ENCODE results near the gene TTC21A. TPM values are rescaled to one million over a fixed set of nuclear protein-coding genes. Genes with fewer than 3 reads are reported as not detected.

TTC21A gene
- total RNA-seq, 2 experiments from 2014 or later = 0.97 to 1.2 TPM

DNA sequence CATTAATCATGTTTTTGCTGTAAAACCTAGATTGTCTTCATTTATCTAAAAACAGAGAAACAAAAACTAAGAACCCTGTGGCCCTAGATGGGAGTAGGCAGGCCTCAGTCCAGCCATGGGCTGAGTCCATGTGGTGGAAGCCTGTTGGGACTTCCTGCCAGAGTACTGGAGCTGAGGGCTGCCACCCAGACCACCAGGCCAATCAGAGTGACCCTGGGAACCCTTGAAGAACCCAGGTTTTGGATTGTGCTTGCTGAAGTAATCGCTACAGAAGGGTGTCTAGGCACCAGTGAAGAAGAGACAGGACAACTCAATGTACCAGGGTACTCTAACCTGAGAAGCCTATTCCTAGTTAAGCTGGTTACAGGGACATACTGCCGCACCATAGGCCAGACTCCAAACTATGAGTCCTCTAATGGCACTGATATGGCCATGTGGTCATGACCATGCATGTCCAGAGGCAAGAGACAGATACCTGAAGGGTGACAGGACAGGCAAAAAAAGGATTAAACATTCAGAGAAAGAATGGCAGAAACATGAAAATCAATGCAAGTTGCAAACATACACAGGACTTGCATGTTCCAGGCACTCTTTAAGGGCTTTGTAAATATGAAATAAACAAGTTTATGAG is 33.0 kb downstream of the TTC21A start:
- Mint-ChIP-seq H3K27ac (peak overlapping the region; percentile 43), H3K4me1 (ENCODE audit: low read depth) (peaks cover 14% of the 10 kb centered on the region), H3K27me3 (ENCODE audit: low read depth) (no peaks in the 10 kb centered on the region), H3K4me3 (no peak overlapping the region), H3K36me3 (ENCODE audit: low read depth) (peaks cover 38% of the 10 kb centered on the region), H3K9me3 (ENCODE audit: insufficient read depth) (no peaks in the 10 kb centered on the region)
- DNase-seq = no peak
- ChIA-PET POLR2A (interaction anchor here (0.9 kb wide), 1 partner anchor 9 kb away, joined by 4 read pairs; no protein-coding TSS in a partner anchor), CTCF (interaction anchor here (0.7 to 1.1 kb wide), 3 partner anchors 9 to 13 kb away, joined by 3 read pairs; no protein-coding TSS in a partner anchor)
- ATAC-seq = no peak

- DNase-seq = no peak
- ChIA-PET POLR2A (interaction anchor here (0.9 to 1.2 kb wide), 2 partner anchors 8 to 206 kb away, joined by 4 to 5 read pairs; no protein-coding TSS in a partner anchor), CTCF (interaction anchor here (0.7 to 1.1 kb wide), 2 partner anchors 8 to 14 kb away, joined by 3 read pairs; no protein-coding TSS in a partner anchor)
- Mint-ChIP-seq H3K27me3 (ENCODE audit: low read depth) (no peaks in the 10 kb centered on the region), H3K36me3 (ENCODE audit: low read depth) (peaks cover 47% of the 10 kb centered on the region), H3K9me3 (ENCODE audit: insufficient read depth) (no peaks in the 10 kb centered on the region), H3K4me3 (no peak overlapping the region), H3K4me1 (ENCODE audit: low read depth) (peaks cover 21% of the 10 kb centered on the region), H3K27ac (no peak overlapping the region)
- peak; percentile 10 for ATAC-seq
These were observed 33.9 kb downstream of the TTC21A start for GRCh38 chr3:39141171-39141995.

DNA sequence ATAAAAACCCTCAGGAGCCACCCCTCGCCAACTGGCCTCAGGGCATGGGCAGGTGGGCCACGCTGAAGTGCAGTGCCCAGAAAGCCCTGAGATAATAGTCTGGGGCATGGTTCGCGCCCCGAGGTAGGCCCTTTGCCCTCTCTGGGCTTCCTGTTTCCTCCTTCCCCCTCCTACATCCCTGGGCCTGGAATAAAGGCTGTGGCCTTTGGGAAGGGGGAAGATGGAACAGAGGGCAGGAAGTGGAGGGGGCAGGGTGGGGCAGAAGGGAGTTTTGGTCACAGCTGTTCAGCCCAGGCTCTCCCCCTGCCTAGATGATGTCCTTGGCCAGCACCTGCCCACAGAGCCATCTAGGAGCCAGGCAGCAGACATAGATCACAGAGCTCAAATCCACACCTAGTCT is 34.6 kb downstream of the TTC21A start:
- no peak for ATAC-seq
- no peaks in the 10 kb centered on the region for H3K9me3 Mint-ChIP-seq (ENCODE audit: insufficient read depth)
- no peak overlapping the region for H3K4me3 Mint-ChIP-seq
- H3K27ac Mint-ChIP-seq = no peak overlapping the region
- peaks cover 28% of the 10 kb centered on the region for H3K4me1 Mint-ChIP-seq (ENCODE audit: low read depth)
- ChIA-PET POLR2A (interaction anchor here (1.2 kb wide), 1 partner anchor 206 kb away, joined by 5 read pairs; no protein-coding TSS in a partner anchor), CTCF (interaction anchor here (1.5 kb wide), 1 partner anchor 15 kb away, joined by 3 read pairs; no protein-coding TSS in a partner anchor)
- no peaks in the 10 kb centered on the region for H3K27me3 Mint-ChIP-seq (ENCODE audit: low read depth)
- DNase-seq = no peak
- peaks cover 53% of the 10 kb centered on the region for H3K36me3 Mint-ChIP-seq (ENCODE audit: low read depth)

DNA sequence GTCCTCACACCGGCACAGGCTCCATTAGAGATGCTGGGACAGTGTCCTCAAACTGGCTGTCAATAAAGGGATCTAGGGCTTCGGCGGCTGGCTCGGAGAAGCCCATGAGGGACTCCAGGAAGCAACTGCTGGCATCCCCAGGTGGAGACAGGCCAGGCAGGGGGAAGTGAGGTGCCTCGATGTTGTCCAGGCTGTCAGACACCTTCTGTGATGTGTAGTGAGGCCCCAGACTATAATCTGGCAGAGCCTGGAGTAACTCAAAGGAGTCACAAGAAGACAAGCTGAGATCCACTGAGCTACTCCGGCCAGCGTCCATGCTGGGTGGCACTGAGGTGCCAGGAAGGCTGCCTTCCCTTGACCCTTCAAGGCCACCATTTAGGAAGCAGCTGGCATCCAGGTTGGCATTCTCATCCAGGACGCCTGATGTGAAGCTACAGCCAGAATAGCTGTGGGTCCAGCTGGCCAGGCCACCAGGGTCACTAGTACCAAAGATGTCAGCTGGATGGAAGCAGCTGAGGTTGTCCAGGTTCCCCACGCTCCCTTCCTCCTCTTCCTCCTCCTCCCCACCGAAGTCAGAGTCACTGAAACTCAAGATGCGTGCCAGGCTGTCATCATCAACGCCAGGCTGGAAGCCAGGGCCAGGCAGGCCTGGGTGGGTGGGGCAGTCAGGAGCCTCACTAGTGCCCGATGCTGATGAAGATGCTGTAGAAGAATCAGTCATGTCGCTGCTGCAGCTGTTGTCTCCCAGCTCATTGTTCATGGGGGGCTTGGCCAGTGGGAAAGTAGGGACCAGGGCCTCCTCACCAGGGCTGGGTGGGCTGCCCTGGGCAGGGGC is 35.8 kb downstream of the TTC21A start:
- CTCF ChIA-PET = interaction anchor here (0.8 to 1.5 kb wide), 3 partner anchors 16 to 145 kb away, joined by 3 read pairs; partner anchors contain the start of genes GORASP1 and TTC21A
- POLR2A ChIA-PET = interaction anchor here (1.0 kb wide), 1 partner anchor 15 kb away, joined by 3 read pairs; no protein-coding TSS in a partner anchor
- no peak overlapping the region for H3K4me3 Mint-ChIP-seq
- no peaks in the 10 kb centered on the region for H3K9me3 Mint-ChIP-seq (ENCODE audit: insufficient read depth)
- DNase-seq = no peak
- no peak overlapping the region for H3K27ac Mint-ChIP-seq
- ATAC-seq = no peak
- H3K36me3 Mint-ChIP-seq (ENCODE audit: low read depth) = peaks cover 61% of the 10 kb centered on the region
- no peaks in the 10 kb centered on the region for H3K27me3 Mint-ChIP-seq (ENCODE audit: low read depth)
- peaks cover 40% of the 10 kb centered on the region for H3K4me1 Mint-ChIP-seq (ENCODE audit: low read depth)

DNA sequence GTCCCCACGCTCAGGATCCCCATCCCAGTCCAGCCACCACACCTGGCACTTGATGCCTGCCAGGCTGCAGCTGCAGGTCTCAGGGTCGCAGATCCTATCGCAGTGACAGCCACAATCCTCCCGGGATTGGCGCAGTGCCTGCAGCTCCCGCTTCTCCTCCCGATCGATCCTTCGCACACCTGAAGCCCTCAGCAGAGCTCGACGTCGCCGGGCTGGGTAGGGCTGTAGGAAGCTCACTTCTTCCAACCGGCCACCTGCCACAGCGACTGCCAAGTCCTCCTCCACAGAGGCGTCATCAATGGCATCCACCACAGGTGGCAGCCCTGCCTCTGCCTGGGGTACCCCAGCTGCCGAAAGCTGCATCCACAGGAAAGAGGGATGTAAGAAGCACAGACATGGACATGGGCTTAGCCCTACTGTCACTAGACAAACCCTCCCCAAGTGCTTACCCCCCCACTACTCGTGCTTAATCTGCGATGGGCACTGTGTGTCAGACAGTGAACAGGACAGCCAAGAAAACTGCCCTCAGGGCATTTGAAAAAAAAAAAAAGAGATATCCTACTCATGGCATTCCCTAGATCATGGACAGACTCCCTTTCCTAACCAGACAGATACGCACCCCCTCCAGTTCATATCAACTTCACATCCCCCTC is 36.7 kb downstream of the TTC21A start:
- POLR2A ChIA-PET = interaction anchor here (1.0 kb wide), 1 partner anchor 16 kb away, joined by 3 read pairs; no protein-coding TSS in a partner anchor
- Mint-ChIP-seq H3K4me1 (ENCODE audit: low read depth) (peaks cover 50% of the 10 kb centered on the region), H3K9me3 (ENCODE audit: insufficient read depth) (no peaks in the 10 kb centered on the region), H3K4me3 (no peak overlapping the region), H3K27ac (peak overlapping the region; percentile 29), H3K27me3 (ENCODE audit: low read depth) (no peaks in the 10 kb centered on the region), H3K36me3 (ENCODE audit: low read depth) (peaks cover 63% of the 10 kb centered on the region)
- ATAC-seq = no peak
- CTCF ChIA-PET = interaction anchor here (1.1 kb wide), 1 partner anchor 36 kb away, joined by 3 read pairs; the partner anchor contains the start of genes GORASP1 and TTC21A
- DNase-seq = no peak

DNA sequence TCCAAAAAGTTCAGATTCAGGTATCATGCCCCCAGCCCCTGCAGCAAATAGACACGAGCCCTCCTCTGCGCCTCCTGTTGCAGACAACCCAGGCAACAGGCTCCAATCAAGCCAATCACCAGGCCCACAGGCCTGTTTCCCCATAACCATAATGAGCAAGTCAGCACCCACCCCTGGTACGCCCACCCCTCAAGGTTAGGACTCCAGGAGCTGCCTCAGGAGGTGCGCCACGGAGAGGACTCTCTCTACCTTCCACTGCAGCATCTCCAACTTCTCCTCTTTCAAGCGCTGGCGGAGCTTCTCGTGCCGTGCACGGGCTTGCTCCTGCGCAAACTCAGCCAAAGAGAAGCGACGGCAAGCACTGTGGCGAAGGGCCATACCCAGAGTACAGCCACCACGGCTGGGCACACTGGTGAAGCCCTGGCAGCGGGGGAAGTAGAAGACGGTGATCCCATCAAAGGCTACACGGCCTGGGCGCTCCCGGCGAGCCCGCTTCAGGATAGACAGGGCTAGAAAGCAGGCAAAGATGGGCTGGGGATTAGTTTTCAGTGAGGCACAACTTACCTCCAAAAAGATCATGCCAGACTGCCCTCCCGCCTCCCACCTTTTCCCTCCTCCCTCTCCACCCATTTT is 37.4 kb downstream of the TTC21A start:
- peak overlapping the region; percentile 29 for H3K27ac Mint-ChIP-seq
- peaks cover 62% of the 10 kb centered on the region for H3K36me3 Mint-ChIP-seq (ENCODE audit: low read depth)
- ChIA-PET POLR2A (no interaction called here), CTCF (interaction anchor here (1.8 kb wide), 1 partner anchor 147 kb away, joined by 7 read pairs; no protein-coding TSS in a partner anchor)
- H3K27me3 Mint-ChIP-seq (ENCODE audit: low read depth) = no peaks in the 10 kb centered on the region
- H3K4me3 Mint-ChIP-seq = no peak overlapping the region
- peaks cover 56% of the 10 kb centered on the region for H3K4me1 Mint-ChIP-seq (ENCODE audit: low read depth)
- ATAC-seq (no peak), DNase-seq (no peak)
- H3K9me3 Mint-ChIP-seq (ENCODE audit: insufficient read depth) = no peaks in the 10 kb centered on the region

DNA sequence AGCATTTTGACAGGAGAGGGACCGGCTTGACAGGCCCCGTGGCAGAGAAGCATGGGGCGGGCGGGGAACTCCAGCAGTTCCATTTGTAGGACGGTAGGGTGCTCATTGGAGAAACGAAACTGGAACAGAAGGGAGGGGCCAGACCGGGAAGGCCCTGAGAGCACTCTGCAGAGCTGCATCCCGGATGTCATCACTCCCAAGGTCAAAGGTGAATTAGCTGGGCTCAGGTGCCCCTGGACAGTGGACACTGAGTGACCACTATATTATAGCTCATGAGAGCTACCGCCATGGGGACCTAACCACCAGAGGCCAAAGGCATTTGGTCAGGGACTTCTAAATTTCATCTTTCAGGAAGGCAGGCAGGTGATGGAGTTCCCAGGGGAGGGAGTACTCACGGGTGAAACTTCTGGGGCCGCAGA is 38.6 kb downstream of the TTC21A start:
- Mint-ChIP-seq H3K9me3 (ENCODE audit: insufficient read depth) (no peaks in the 10 kb centered on the region), H3K27me3 (ENCODE audit: low read depth) (no peaks in the 10 kb centered on the region), H3K27ac (peak overlapping the region; percentile 99), H3K36me3 (ENCODE audit: low read depth) (peaks cover 57% of the 10 kb centered on the region), H3K4me3 (no peak overlapping the region), H3K4me1 (ENCODE audit: low read depth) (peaks cover 69% of the 10 kb centered on the region)
- ChIA-PET CTCF (interaction anchor here (0.7 to 2.4 kb wide), 4 partner anchors 18 to 146 kb away, joined by 3 to 11 read pairs (median 6); no protein-coding TSS in a partner anchor), POLR2A (interaction anchor here (0.7 to 2.2 kb wide), 2 partner anchors 32 to 36 kb away, joined by 3 to 6 read pairs; no protein-coding TSS in a partner anchor)
- DNase-seq = no peak
- ATAC-seq = no peak

- Mint-ChIP-seq H3K4me3 (peak overlapping the region; percentile 79), H3K36me3 (ENCODE audit: low read depth) (peaks cover 52% of the 10 kb centered on the region), H3K27ac (peak overlapping the region; percentile 99), H3K9me3 (ENCODE audit: insufficient read depth) (no peaks in the 10 kb centered on the region), H3K27me3 (ENCODE audit: low read depth) (no peaks in the 10 kb centered on the region), H3K4me1 (ENCODE audit: low read depth) (peaks cover 74% of the 10 kb centered on the region)
- POLR2A ChIA-PET = interaction anchor here (0.6 to 2.2 kb wide), 13 partner anchors 8 to 116 kb away, joined by 3 to 6 read pairs (median 3); partner anchors contain the start of genes GORASP1 and TTC21A
- CTCF ChIA-PET = interaction anchor here (0.7 to 2.4 kb wide), 7 partner anchors 11 to 145 kb away, joined by 3 to 11 read pairs (median 5); partner anchors contain the start of genes GORASP1 and TTC21A
- peak; percentile 48 for ATAC-seq
- peak; percentile 77 for DNase-seq
These were observed 39.4 kb downstream of the TTC21A start for GRCh38 chr3:39146611-39147591.

DNA sequence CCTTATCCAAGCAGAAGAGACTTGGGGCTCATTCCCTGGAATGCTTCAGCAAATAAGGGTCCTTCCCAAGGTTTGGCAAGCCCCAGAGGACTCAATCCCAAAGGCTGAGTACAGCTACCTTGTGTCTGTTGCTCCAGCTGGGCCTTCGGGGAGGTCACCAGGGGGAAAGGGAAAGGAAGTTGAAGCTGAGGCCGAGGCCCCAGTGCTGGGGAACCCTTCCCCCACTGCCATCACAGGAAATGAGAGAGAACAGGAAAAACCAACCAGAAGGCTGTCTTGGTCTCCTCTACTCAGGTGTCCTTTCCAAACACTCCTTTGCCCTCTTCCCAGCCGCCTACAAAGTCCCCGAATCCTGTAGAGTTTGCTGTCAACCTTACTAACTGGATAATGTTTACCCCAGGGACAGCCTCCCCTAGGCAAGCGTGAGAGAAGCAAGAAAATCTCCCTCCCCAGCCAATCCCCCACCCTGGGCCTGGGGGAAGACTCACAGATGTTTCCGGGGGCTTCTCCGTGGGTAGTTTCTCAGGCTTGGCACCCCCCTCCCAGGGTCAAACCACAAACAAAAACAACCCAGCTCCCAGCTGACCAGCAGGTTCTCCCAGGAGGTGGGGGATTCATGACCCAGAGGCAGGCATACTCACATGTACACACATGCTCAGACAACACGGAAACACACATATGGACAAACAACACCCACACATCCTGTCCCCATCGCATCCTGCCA is 40.4 kb downstream of the TTC21A start:
- Mint-ChIP-seq H3K4me3 (peak overlapping the region; percentile 79), H3K27ac (peak overlapping the region; percentile 99), H3K9me3 (ENCODE audit: insufficient read depth) (no peaks in the 10 kb centered on the region), H3K36me3 (ENCODE audit: low read depth) (peaks cover 51% of the 10 kb centered on the region), H3K4me1 (ENCODE audit: low read depth) (peaks cover 78% of the 10 kb centered on the region), H3K27me3 (ENCODE audit: low read depth) (no peaks in the 10 kb centered on the region)
- ChIA-PET POLR2A (interaction anchor here (0.6 to 2.2 kb wide), 13 partner anchors 8 to 115 kb away, joined by 3 to 6 read pairs (median 3); partner anchors contain the start of genes GORASP1, TTC21A and WDR48), CTCF (interaction anchor here (0.7 to 3.0 kb wide), 7 partner anchors 10 to 141 kb away, joined by 3 to 11 read pairs (median 4); partner anchors contain the start of genes GORASP1 and TTC21A)
- peak; percentile 7 for ATAC-seq
- peak; percentile 76 for DNase-seq
